HG02885 (cell line): Measurements from ENCODE around the gene CYP26B1.

Experiments used
- ATAC-seq: cut with Tn5 transposase; IDR thresholded peaks from one replicate; pipeline ENCODE4 v1.9.1; 2021; ENCODE audit warnings: mild to moderate bottlenecking; ENCODE audit not compliant: unreplicated experiment, poor library complexity

The CYP26B1 gene

DNA sequence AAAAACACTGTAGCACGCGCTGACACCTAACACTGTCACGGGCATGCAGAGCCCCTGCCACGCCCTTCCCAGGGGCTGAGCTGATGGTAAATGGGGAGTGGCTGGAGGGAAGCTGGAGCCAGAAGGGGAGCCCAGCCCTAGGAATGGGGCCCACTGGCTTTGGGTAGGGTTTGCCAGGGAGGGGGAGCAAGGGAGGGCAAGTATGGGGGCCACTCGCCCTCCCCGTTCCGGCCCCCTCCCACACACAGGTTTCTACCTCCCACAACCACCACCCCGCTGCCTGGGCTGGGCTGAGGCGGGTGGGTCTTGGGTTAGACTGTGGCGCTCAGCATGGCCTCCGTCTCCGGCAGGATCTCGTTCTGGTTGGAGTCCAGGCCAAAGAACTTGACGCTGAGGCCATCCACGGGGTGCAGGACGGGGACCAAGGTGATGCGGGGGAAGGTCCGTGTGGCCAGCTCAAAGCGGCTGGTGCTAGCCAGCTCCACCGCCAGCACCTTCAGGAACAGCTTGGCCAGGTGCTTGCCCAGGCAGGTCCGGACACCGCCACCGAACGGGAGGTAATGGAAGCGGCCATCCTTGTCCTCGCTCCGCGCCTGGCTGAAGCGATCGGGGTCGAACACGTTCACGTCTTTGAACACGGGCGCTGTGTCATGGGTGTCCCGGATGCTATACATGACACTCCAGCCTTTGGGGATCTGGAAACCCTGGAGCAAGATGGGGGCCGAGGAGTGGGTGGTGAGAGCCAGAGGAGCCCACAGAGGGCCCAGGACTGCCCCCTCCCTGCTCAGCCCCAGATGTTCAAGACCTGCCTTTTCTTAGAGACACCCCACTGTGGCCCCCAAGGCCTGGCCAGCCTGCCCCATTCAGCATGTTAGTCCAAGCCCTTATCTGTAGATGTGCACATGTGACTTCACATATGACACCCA is 15.5 kb downstream of the CYP26B1 start:
- no peak for ATAC-seq

DNA sequence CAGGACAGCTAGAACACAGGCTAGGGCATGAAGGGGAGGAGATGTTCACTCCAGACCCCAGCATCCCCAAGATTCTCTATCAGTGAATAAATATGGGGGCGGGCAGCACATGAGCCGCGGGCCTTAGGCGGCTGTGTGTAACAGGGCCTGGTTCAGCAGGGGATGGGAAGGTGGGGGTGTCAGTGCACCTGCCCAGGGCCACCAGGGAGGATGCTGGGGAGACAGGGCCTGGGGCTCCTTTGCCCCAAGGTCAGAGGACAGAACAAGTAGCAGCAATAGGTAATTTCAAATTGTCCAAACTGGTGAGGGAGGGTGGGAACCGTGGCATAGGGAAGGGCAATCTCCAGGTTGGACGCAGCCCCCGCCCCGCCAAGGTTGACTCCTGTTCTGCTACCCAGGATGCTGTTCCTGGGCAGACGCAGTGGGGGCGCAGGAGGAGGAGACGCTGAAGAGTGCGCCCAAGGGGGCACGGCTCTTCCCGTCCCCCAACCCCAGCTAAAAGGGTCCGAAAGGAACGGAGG is 16.2 kb downstream of the CYP26B1 start:
- no peak for ATAC-seq

DNA sequence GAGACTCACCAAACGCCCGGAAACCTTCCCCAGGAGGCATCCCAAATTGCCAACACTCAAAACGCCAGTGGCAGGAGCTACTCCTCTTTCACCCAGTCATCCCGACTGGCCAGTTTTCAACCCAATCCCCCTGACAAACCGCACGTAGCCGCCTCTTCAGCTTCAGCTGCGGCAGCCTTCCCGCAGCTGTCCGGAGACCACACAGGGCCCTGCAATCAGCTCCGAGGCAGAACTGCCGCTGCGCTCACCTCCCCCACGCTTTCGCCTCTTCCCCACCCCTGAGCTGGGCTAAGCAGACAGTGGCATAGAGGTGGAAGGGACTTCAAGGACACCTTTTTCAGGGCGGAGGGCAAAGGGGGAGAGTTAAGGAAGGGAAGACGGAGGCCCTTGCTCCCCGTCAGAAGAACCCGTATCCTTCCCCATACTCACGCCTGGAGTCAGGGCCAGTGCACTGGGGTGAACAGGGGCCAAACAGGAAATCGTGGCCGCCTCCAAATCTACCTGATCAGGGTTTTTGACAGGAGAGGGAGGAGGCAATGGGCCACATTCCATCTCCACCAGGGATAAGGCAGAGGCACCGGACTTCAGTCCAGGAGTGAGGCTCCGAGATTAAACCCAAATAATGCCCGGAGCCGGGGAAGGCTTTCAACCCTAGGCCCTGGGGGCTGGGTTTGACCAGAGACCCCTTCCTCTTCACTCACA is 16.9 kb downstream of the CYP26B1 start:
- ATAC-seq: no peak

DNA sequence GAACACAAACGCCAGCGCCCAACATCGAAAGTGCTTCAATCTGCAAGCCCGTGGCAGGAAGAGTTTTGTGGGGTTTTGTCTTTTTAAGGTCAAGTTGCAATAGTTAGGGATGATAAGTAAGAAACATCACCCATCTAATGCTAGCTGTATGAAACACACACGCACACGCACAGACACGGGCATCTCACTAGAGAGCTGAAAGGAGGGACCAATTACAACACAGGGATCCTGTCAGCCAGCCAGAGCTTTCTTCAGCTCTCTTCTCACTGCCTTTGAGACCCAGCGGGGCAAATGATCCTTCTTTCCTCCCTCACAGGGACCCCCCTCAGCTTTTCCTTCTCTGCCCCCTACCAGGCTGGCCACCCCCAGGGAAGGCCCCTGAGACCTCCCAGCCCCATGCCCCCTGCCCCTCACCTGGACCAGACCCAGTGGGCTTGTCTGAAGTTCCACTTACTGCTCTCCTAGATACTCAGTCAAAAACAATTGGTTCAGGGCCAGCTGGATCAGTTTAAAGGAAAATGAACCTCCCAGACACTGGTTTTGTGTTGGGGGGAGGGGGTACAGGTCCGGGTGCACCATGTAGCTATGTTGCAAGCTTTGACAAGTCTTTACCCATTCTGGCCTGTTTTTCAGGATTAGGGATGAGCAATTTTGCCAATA is 17.9 kb downstream of the CYP26B1 start:
- ATAC-seq: no peak

DNA sequence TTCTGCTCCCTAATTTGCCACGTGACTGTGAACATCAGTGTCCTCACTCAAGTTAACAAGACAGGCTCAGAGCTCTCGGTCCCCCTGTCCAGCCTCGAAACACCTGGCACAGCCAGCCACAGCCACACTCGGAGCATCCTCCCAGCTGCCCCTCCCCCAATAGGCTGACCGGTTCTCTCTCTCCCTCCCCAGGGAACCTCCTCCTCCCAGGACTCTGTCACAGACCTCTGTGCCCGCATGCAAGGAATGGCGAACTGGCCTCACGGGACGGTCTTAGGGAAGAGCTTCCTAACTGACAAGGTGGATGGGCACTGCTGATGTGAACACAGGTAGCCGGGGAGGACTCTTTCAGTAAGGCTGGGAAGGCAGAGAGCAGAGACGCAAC is 18.8 kb downstream of the CYP26B1 start:
- no peak for ATAC-seq

DNA sequence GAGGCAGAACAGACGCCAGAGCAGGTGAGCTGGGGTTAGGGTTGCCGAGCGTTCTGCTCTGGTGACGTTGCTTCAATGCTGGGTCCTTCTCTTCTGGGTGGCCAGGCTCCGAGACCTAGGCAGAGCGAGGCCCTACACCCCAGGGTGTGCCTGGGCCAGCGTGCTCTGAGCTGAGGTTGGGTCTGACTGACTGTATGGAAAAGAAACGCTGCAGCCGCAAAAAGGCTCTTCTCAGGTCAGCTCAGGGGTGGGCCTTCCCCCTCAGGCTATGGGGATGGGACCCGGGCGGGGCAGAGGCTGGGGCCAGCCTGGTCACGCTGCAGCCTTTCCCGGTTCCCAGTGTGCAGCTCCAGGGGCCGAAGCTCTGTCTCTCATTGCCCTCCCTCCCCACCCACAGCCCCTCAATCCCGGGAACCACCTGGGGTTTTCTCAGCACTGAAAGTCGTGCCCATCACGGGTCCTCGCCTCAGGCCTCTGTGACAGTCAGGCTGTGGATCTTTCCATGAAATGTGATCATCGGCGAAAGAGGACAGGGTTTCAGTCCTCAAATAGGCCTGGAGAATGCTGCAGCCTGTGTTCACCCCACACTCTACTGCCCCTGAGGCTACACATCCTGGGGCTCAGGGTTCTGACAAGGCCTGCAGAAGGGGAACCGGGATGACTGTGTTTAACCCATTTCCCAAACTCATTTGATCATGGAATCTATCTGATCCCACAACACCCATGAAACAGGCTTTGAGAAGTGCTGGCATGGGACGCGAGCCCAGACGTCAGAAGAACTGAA is 19.4 kb downstream of the CYP26B1 start:
- ATAC-seq: no peak

DNA sequence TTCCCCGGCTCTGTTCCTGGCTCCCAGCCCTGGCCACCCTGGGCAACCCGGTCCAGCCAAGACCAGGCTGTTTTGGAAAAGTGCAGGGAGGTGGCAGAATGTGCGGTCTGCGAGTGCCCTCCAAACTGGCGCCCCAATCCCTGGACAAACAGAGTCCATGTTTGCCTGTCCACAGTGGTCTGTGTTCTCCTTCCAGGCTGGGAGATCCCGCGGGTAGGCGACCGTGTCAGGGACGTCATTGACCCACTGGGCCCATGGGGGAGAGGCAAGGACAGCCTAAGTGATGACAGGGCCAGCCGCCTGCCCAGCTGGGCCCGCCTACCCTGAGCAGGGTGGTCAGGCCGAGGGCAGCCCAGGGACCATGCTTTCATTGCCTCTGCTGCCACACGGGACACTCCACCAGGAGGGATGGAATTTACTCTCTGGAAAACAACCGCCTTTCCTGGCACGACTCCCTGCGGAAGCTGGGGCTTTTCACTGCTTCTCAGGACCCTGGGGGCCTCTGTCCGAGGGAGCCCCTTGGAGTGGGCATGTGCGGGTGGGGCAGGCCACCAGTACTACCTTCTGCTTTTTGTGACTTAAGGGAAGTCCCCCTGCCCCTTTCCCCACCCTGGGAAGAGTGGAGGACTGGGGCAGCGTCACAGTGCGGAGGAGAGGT is 20.1 kb downstream of the CYP26B1 start:
- ATAC-seq: no peak

DNA sequence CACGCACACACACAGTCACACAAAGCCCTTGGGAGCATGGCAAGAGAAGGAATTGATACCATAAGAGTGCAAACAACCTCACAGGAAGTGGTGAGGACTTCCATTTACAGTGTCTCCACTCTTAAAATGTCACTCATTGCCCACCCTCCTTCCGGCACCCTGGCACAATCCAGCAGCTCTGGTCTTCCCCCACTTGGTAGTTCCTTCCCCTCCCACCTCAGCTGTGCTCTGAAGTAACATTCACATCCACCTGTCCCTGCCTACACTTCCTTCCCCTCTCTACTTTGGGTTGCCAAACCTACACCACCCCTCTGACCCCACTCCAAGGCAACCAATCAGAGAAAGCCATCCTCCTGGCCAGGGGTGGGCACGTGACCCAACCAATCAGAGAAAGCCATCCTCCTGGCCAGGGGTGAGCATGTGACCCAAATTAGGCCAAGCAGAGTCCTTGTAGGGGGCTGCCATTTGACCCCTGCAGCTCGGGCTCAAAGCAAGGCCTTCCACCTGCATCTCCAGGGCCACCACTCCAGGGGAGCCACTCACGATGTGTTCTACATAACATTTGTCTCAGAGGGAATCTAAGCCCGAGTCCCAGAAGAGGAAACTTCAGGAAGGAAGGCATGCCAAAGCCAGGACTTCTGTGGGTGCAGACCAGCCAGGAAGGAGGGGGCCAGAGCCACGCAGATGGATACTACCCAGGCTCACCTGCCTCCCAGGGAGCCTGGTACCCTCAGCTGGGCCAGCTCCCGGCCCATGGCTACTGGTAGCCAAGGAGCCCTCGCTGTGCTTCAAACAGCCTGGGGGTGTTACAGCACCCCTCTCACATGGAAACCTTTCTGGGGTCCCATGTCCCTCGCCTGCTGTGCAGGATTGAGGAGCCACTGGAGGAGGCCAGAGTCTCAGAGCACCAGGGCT is 21.2 kb downstream of the CYP26B1 start:
- ATAC-seq: no peak

DNA sequence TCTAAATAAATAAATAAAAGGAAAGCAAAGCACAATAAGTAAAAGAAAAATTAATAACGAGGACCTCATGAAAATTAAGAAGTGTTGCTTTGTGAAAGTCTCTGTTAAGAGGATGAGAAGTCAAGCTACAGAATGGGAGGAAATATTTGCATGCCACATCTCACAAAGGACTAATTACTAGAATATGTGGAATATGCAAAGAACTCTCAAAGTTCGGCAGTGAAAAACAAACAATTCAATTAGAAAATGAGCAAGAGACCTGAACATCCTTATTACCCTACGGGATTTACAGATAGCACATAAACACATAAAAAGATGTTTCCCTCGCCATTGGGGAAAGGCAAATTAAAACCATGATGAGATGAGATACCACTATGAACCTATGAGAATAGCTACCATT is 23.3 kb downstream of the CYP26B1 start:
- ATAC-seq: no peak

DNA sequence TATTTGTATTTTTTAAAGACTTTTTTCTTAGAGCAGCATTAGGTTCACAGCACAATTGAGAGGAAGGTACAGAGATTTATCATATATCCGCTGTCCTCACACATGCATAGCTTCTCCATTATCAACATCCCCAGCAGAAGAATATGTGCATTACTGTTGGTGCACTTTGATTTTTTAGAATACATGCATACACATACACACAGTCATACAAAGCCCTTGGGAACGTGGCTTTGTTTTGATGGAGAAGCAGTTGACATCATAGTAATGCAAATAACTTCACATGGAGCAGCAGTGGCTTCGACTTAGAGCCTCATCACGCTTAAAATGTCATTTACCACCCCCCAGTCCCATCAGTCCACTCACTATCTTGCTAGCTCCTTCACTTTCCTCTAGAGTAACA is 26.5 kb downstream of the CYP26B1 start:
- no peak for ATAC-seq

DNA sequence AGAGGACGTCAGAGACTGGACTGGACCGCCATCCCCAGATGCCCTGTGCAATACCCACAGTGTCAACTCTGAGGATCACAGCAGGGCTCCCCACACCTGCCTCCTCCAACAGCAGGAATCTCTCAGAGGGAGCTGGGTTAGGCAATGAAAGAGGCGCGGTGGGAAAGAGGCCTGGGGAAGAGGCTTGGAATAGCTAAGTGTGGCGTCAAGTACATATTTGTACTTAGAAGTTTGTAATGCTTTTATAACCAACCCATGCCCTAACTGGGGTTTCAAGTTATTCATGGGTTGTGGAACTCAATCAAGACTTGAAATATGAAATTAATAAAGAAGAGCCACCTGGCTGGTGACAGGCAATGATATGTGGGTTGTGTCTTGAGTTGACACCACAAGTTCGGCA is 28.7 kb downstream of the CYP26B1 start:
- no peak for ATAC-seq

DNA sequence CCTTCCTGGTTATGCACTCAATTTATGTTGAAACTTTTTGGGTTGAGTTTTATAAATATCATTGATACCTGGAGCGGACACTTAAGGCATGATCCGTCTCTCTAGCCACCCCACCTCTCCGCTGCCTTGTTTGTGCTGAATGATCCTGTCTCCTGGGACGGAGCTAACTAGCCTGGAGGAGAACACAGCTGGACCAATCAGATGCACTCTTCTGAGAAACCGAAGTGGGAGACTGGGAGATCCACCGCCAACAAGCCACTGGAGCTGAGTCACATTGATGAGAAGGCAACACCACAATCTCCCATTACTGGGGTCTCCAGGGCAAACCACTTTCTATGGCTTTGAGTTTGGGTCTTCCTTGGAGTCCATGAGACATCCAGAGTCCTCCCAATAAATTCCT is 29.3 kb downstream of the CYP26B1 start:
- no peak for ATAC-seq

DNA sequence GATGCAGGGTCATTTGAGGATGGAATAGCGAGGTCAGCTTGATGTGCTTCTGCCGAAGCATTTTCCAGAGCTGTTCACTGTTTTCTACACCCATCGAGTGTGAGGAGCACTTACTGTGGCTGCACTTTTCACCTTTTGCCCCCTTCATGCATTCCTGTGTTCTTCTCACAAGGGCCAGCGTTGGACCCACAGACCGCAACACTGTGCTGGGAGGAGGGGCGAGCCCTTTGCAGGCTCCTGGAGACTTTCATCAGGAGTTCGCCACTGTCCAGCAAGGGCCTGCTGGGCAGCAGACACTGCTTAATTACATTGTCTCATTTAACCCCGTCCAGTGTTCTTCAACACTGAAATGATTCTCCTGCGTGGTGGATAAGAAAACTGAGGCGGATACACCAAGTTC is 29.9 kb downstream of the CYP26B1 start:
- ATAC-seq: no peak

DNA sequence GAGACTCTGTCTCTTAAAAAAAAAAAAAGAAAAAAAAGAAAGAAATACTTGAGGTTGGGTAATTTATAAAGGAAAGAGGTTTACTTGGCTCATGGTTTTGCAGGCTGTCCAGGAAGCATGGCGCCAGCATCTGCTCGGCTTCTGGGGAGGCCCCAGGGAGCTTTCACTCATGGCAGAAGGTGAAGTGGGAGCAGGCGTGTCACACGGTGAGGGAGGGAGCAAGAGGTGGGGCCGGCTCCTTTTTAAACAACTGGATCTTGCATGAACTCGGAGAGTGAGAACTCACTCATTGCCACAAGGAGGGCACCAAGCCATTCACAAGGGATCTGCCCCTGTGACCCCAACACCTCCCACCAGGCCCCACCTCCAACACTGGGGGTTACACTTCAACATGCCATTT is 30.6 kb downstream of the CYP26B1 start:
- no peak for ATAC-seq

DNA sequence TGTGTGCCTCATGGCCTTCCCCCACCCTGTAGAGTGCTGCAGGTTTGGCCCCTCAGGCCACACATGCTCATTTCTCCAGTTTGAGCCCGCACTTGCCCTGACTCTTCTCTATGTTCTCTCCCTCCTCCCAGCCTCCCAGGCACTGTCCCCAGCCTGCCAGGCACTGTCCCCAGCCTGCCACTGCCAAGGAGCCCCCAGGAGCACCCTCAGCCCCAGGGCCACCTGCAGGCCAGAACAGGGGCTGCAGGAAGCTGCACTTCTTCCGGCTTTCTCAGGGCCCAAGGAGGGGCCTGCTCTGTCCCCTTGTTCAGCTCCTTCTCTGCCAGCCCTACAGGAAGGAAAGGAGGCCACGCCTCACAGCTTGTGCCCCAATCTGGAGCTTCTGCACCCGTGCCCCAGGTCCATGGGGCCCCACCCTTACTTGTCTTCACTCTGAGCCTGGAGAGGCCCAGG is 31.6 kb downstream of the CYP26B1 start:
- ATAC-seq: peak; percentile 68

DNA sequence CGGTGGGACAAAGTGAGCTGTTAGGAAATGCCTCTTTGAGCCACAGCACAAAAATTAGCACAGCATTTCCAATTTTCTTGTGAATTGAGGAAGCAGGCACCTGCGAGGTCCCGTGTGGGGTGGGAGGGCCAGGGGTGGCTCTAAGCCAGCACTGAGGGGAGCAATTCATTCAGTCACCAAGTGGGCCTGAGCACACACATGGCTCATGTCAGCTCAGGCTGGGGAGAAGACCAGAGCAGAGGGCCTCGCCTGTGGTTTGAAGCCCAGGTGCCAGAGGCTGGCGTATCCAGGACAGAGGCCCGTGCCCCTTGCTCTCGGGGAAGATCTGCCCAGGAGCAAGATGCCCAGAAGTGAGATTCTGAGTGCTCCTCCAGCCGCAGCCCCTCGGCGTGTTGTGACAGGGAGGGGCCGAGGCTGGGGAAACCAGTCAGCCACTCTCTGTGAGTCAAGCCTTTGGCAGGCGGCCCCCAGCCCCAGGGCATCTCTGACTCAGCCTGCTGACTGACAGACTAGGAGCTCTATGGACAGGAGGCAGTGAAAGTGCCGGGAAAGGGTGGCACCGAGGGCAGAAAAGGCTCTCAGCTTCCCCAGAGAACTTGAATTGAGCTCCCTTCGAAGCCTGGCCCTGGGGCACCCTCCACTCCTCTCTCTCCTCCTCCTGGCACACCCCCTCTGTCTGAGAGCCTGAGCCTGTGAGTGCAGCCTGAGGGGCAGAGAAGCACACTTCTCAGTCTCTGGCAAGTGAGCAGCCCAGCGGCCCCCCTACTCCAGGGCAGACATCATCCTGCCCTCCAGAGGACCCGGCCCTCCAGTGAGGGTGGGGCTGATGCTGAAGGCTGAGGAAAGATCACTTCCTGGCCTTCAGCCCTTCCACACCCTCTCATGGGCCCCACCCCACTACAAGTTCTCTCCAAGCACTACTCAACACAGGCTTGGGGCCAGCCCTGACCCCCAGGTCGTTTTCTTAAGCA is 32.3 kb downstream of the CYP26B1 start:
- ATAC-seq: no peak

DNA sequence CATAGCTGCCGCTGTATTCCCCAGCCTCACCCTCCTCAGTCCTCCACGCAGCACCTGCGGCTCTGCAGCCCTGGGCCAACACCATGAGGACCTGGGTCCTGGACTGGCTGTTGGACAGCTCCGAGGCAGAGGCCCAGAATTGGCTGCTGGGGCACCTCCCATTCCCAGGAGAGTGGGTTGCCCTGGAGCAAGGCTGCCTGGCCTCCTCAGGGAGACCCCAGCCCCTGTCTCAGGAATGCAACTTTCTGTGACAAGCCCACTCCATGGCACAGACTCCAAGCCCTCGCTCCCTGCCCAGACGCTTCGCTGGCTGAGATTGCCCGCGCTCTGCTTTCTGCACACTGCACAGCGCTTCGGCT is 33.0 kb downstream of the CYP26B1 start:
- ATAC-seq: no peak
